ENCODE data around the gene LIMK2. TPM values are rescaled to one million over a fixed set of nuclear protein-coding genes. Genes with fewer than 3 reads are reported as not detected.
A peak's percentile ranks its signal among the peaks of the same experiment; 100 is the strongest.

LIMK2 gene
- total RNA-seq, 3 donors from 2014 or later = 6.9 to 146 (median 135) TPM

GRCh38 chr22:31227186-31227585 is 15.1 kb downstream of the LIMK2 start:
- Histone ChIP-seq H3K27ac (no peak overlapping the region), H3K36me3 (no peaks in the 10 kb centered on the region), H3K27me3 (no peaks in the 10 kb centered on the region), H3K4me3 (no peak overlapping the region), H3K4me1 (peaks cover 0 to 6% of the 10 kb centered on the region in 2 donors), H3K9me3 (no peaks in the 10 kb centered on the region)
- no peak for DNase-seq (ENCODE audit: low spot score in 2 of 2)
- intact Hi-C loops (cut with DNase I; ENCODE audit: low total_unique reads) = loop anchor here (1.0 kb wide), 1 partner anchor 10 kb away; no protein-coding TSS in a partner anchor
- no peak for TF ChIP-seq CTCF (IDR thresholded peaks at IDR 0.05)
- TF ChIP-seq POLR2A (IDR thresholded peaks at IDR 0.05) = no peak
- TF ChIP-seq POLR2AphosphoS5 (IDR thresholded peaks at IDR 0.05) = no peak

- Histone ChIP-seq H3K27me3 (no peaks in the 10 kb centered on the region), H3K9me3 (no peaks in the 10 kb centered on the region), H3K36me3 (no peaks in the 10 kb centered on the region), H3K4me1 (peaks cover 0 to under 1% of the 10 kb centered on the region in 2 donors), H3K4me3 (peak overlapping the region in 1 of 3 donors; percentile 32), H3K27ac (peak overlapping the region; percentile 54 to 79)
- peak; percentile 72 to 82 for DNase-seq (ENCODE audit: low spot score in 2 of 2)
- intact Hi-C loops (cut with DNase I; ENCODE audit: low total_unique reads) = no loop called here
- no peak for TF ChIP-seq POLR2AphosphoS5 (IDR thresholded peaks at IDR 0.05)
- no peak for TF ChIP-seq CTCF (IDR thresholded peaks at IDR 0.05)
- no peak for TF ChIP-seq POLR2A (IDR thresholded peaks at IDR 0.05)
Measured at GRCh38 chr22:31229402-31230079, 17.4 kb downstream of the LIMK2 start.

- intact Hi-C loops (cut with DNase I; ENCODE audit: low total_unique reads) = no loop called here
- Histone ChIP-seq H3K9me3 (no peaks in the 10 kb centered on the region), H3K36me3 (no peaks in the 10 kb centered on the region), H3K4me3 (no peak overlapping the region), H3K4me1 (no peaks in the 10 kb centered on the region), H3K27ac (peak overlapping the region; percentile 54 to 73), H3K27me3 (no peaks in the 10 kb centered on the region)
- TF ChIP-seq POLR2AphosphoS5 (IDR thresholded peaks at IDR 0.05) (peak in 1 of 3 donors; percentile 46), CTCF (IDR thresholded peaks at IDR 0.05) (no peak)
- no peak for DNase-seq (ENCODE audit: low spot score in 2 of 2)
Measured at GRCh38 chr22:31230155-31230870, 18.2 kb downstream of the LIMK2 start.

- Histone ChIP-seq H3K4me1 (no peaks in the 10 kb centered on the region), H3K36me3 (no peaks in the 10 kb centered on the region), H3K27me3 (no peaks in the 10 kb centered on the region), H3K4me3 (no peak overlapping the region), H3K27ac (peak overlapping the region; percentile 54 to 73), H3K9me3 (no peaks in the 10 kb centered on the region)
- DNase-seq (ENCODE audit: low spot score in 2 of 2) = no peak
- intact Hi-C loops (cut with DNase I; ENCODE audit: low total_unique reads) = no loop called here
- no peak for TF ChIP-seq POLR2A (IDR thresholded peaks at IDR 0.05)
- TF ChIP-seq POLR2AphosphoS5 (IDR thresholded peaks at IDR 0.05) = peak in 1 of 3 donors; percentile 29
- peak in 2 of 3 donors; percentile 68 to 71 for TF ChIP-seq CTCF (IDR thresholded peaks at IDR 0.05)
Measured at GRCh38 chr22:31230871-31231621, 18.9 kb downstream of the LIMK2 start.

Data from breast epithelium (tissue), 4 donors.